SK-N-SH (cell line): Measurements from ENCODE around the gene QRICH2. TPM values are rescaled to one million over a fixed set of nuclear protein-coding genes. Genes with fewer than 3 reads are reported as not detected.
A peak's percentile ranks its signal among the peaks of the same experiment; 100 is the strongest.

ENCODE experiments used
- CTCF ChIA-PET: fragments of 300-600, 350-600 bp; formaldehyde crosslinking; extraction: SDS; loops from one replicate; lab custom pipeline; 2021; lab: Yijun Ruan, JAX
- POLR2A ChIA-PET: fragments of 350-600 bp; sonication (Branson Sonifier 250); formaldehyde crosslinking; extraction: SDS; loops from one replicate; lab custom pipeline; 2020; ENCODE audit warnings: antibody characterized with exemption, inconsistent platforms; lab: Yijun Ruan, JAX
- DNase-seq: peaks from one replicate; pipeline ENCODE4 v3.0.0; 2012
- H2AFZ ChIP-seq: fragments of 200-600 bp; sonication (generic); 2 replicates; pipeline ENCODE4 v1.8.1; 2016; ENCODE audit warnings: antibody characterized with exemption, mild to moderate bottlenecking, low read depth
- H3F3A ChIP-seq: fragments of 200-600 bp; sonication (generic); replicated peaks from 2 replicates; pipeline ENCODE3; 2016; ENCODE audit warnings: antibody characterized with exemption, mild to moderate bottlenecking; ENCODE audit not compliant: insufficient read depth
- H3K27ac ChIP-seq, 2 experiments: fragments of 200-500 bp in 1 of 2; fragments of 200-600 bp in 1 of 2; sonication (Bioruptor generic) in 1 of 2; sonication (generic), shearing (Covaris generic) in 1 of 2; 2 replicates each; pipeline versions ENCODE4 v1.5.1 to v1.6.1; 2014 to 2016; ENCODE audit warnings: low read depth in 2 of 2, inconsistent platforms in 1 of 2, low read length in 1 of 2, mild to moderate bottlenecking in 1 of 2, mixed read lengths in 1 of 2
- H3K27me3 ChIP-seq: fragments of 200-600 bp; sonication (generic), shearing (Covaris generic); 2 replicates; pipeline ENCODE4 v1.6.1; 2016; ENCODE audit warnings: mixed run types; ENCODE audit not compliant: insufficient read depth
- H3K36me3 ChIP-seq, 2 experiments: fragments of 200-500 bp in 1 of 2; fragments of 200-600 bp in 1 of 2; sonication (Bioruptor generic) in 1 of 2; sonication (generic) in 1 of 2; replicated peaks in 1 of 2; 2 replicates each; pipeline versions ENCODE3 to v1.5.1; 2014 to 2016; ENCODE audit warnings: low read length in 1 of 2, mild to moderate bottlenecking in 1 of 2; ENCODE audit not compliant: insufficient read depth in 2 of 2, control insufficient read depth in 1 of 2
- H3K4me1 ChIP-seq, 2 experiments: fragments of 200-500 bp in 1 of 2; fragments of 200-600 bp in 1 of 2; sonication (Bioruptor generic) in 1 of 2; sonication (generic), shearing (Covaris generic) in 1 of 2; 2 replicates each; pipeline versions ENCODE4 v1.5.1 to v1.6.1; 2014 to 2016; ENCODE audit warnings: low read depth in 1 of 2, low read length in 1 of 2, mixed run types in 1 of 2; ENCODE audit not compliant: insufficient read depth in 2 of 2, control insufficient read depth in 1 of 2
- H3K4me2 ChIP-seq: fragments of 200-600 bp; sonication (generic), shearing (Covaris generic); 2 replicates; pipeline ENCODE4 v1.6.1; 2017; ENCODE audit warnings: mixed run types
- H3K4me3 ChIP-seq, 2 experiments: fragments of 200-500 bp in 1 of 2; fragments of 200-600 bp in 1 of 2; sonication (Bioruptor generic) in 1 of 2; sonication (generic), shearing (Covaris generic) in 1 of 2; 2 replicates each; pipeline versions ENCODE4 v1.5.1 to v1.8.1; 2014 to 2016; ENCODE audit warnings: low read depth in 2 of 2, inconsistent platforms in 1 of 2, low read length in 1 of 2, mild to moderate bottlenecking in 1 of 2, mixed read lengths in 1 of 2, moderate library complexity in 1 of 2
- H3K79me2 ChIP-seq: fragments of 200-600 bp; sonication (generic); 2 replicates; pipeline ENCODE4 v1.8.1; 2017; ENCODE audit warnings: mild to moderate bottlenecking; ENCODE audit not compliant: insufficient read depth
- H3K9ac ChIP-seq: fragments of 200-600 bp; sonication (generic); 2 replicates; pipeline ENCODE4 v1.6.1; 2017; ENCODE audit warnings: mixed run types
- H3K9me2 ChIP-seq: fragments of 200-600 bp; sonication (generic); 2 replicates; pipeline ENCODE4 v1.6.1; 2017; ENCODE audit warnings: mixed run types
- H3K9me3 ChIP-seq: fragments of 200-600 bp; sonication (generic); 2 replicates; pipeline ENCODE4 v1.6.1; 2017; ENCODE audit warnings: mixed run types, mild to moderate bottlenecking, moderate library complexity
- H4K20me1 ChIP-seq: fragments of 200-600 bp; sonication (generic); 2 replicates; pipeline ENCODE4 v1.6.1; 2017; ENCODE audit warnings: mild to moderate bottlenecking, mixed run types; ENCODE audit not compliant: insufficient read depth
- CHD2 ChIP-seq: fragments of 150-350 bp; IDR thresholded peaks from 2 replicates; pipeline ENCODE4 v1.6.1; 2018; ENCODE audit warnings: low read length; ENCODE audit not compliant: partially characterized antibody
- EP300 ChIP-seq, 2 experiments: IDR thresholded peaks; 2 replicates each; pipeline versions ENCODE4 v1.4.0 to v1.6.1; 2012; ENCODE audit warnings: borderline replicate concordance in 1 of 2, low read depth in 1 of 2, low read length in 1 of 2
- FOSL2 ChIP-seq: IDR thresholded peaks from 2 replicates; pipeline ENCODE4 v1.4.0; 2012; ENCODE audit warnings: low read depth, mild to moderate bottlenecking, moderate library complexity, borderline replicate concordance
- RXRA ChIP-seq: IDR thresholded peaks from 2 replicates; pipeline ENCODE4 v1.4.0; 2012; ENCODE audit warnings: low read depth, mild to moderate bottlenecking, borderline replicate concordance
- SMC3 ChIP-seq: IDR thresholded peaks from 2 replicates; pipeline ENCODE4 v1.6.1; 2012; ENCODE audit warnings: low read depth, low read length, improper control_type of control experiment
- TEAD4 ChIP-seq: IDR thresholded peaks from 2 replicates; pipeline ENCODE4 v1.4.0; 2012; ENCODE audit warnings: mild to moderate bottlenecking, borderline replicate concordance; ENCODE audit not compliant: insufficient read depth
- WGBS: methylation state at CpG from one replicate; pipeline ENCODE4 v1.1.6; 2017; ENCODE audit warnings: low lambda C conversion rate; 5-methylcytosine and 5-hydroxymethylcytosine counted together
- polyA plus RNA-seq, 3 experiments: library from polyadenylated mRNA; depleted of rRNA; stranded (reverse); fragments of >200 nt; gene quantifications; 2 replicates each; pipeline ENCODE4 v1.2.3, GENCODE V29; 2012
- TF ChIP-seq, protein P1 (sequence below): fragments of 150-350 bp; IDR thresholded peaks from 2 replicates; pipeline ENCODE4 v1.6.1; 2016; ENCODE audit warnings: mild to moderate bottlenecking, low read depth, low read length
- TF ChIP-seq, protein P2 (sequence below): fragments of 150-350 bp; IDR thresholded peaks from 2 replicates; pipeline ENCODE4 v1.6.1; 2017; ENCODE audit warnings: antibody characterized with exemption, low read length, low read depth, borderline replicate concordance
- TF ChIP-seq, protein P3 (sequence below): IDR thresholded peaks from 2 replicates; pipeline ENCODE4; 2012
- TF ChIP-seq, protein P4 (sequence below): fragments of 200-600 bp; sonication (generic); IDR thresholded peaks from 2 replicates; pipeline ENCODE4 v1.6.1; 2017; ENCODE audit warnings: antibody characterized with exemption, mild to moderate bottlenecking, moderate library complexity

The QRICH2 gene
- polyA plus RNA-seq, 1 of the 3 experiments (the other 2 are of a cell fraction): 6.2 TPM

DNA sequence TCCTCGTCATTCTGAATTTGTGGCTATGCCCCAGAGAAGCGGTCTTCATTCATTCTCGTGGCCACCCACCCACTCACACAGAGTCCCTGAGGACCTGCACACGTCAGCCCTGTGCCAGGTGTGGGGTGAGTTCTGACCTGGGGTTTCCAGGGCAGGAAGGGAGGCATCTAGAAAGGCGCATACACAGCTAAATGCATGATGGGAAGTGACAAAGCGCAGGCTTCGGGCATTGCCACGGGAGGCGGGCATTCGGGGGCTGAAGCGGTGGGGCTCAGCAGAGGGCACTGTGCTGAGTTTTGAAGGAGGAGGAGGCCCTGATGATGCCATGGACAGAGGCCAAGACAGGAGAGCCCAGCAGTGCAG, 32.0 kb downstream of the QRICH2 start:
- ChIA-PET CTCF (interaction anchor here (0.7 to 4.2 kb wide), 10 partner anchors 9 to 262 kb away, joined by 3 to 31 read pairs (median 4); partner anchors contain the start of gene SPHK1), POLR2A (no interaction called here)
- Histone ChIP-seq H3K4me3 (no peak overlapping the region), H3K27me3 (no peaks in the 10 kb centered on the region), H3K9ac (no peak overlapping the region), H2AFZ (no peak overlapping the region), H3K4me2 (no peak overlapping the region), H3K9me2 (no peaks in the 10 kb centered on the region), H3K79me2 (peaks cover 9% of the 10 kb centered on the region; the same call in 1 of the 2 replicates), H3F3A (peaks cover 3% of the 10 kb centered on the region), H4K20me1 (0 out of 2 replicates have a peak, but pooled peaks cover 4% of the 10 kb centered on the region), H3K27ac (no peak overlapping the region), H3K9me3 (no peaks in the 10 kb centered on the region), H3K4me1 (peaks cover 5 to 7% of the 10 kb centered on the region in 2 experiments; a peak in 1 of 4 replicates), H3K36me3 (peaks cover 0 to 5% of the 10 kb centered on the region in 2 experiments)
- WGBS: 91% methylated on average over 10 of the region's 11 CpGs
- DNase-seq: peak; percentile 42
- TF ChIP-seq, protein P1, sequence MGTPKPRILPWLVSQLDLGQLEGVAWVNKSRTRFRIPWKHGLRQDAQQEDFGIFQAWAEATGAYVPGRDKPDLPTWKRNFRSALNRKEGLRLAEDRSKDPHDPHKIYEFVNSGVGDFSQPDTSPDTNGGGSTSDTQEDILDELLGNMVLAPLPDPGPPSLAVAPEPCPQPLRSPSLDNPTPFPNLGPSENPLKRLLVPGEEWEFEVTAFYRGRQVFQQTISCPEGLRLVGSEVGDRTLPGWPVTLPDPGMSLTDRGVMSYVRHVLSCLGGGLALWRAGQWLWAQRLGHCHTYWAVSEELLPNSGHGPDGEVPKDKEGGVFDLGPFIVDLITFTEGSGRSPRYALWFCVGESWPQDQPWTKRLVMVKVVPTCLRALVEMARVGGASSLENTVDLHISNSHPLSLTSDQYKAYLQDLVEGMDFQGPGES: no peak
- TF ChIP-seq, protein P2, sequence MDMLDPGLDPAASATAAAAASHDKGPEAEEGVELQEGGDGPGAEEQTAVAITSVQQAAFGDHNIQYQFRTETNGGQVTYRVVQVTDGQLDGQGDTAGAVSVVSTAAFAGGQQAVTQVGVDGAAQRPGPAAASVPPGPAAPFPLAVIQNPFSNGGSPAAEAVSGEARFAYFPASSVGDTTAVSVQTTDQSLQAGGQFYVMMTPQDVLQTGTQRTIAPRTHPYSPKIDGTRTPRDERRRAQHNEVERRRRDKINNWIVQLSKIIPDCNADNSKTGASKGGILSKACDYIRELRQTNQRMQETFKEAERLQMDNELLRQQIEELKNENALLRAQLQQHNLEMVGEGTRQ: no peak
- TF ChIP-seq CHD2: no peak
- TF ChIP-seq TEAD4: no peak
- TF ChIP-seq, protein P3, sequence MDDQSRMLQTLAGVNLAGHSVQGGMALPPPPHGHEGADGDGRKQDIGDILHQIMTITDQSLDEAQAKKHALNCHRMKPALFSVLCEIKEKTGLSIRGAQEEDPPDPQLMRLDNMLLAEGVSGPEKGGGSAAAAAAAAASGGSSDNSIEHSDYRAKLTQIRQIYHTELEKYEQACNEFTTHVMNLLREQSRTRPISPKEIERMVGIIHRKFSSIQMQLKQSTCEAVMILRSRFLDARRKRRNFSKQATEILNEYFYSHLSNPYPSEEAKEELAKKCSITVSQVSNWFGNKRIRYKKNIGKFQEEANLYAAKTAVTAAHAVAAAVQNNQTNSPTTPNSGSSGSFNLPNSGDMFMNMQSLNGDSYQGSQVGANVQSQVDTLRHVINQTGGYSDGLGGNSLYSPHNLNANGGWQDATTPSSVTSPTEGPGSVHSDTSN: no peak
- TF ChIP-seq SMC3: no peak
- no peak for TF ChIP-seq EP300 (IDR thresholded peaks at IDR 0.05; ENCODE audit: borderline replicate concordance in 1 of 2, low read depth in 1 of 2, low read length in 1 of 2)
- TF ChIP-seq RXRA: no peak
- TF ChIP-seq FOSL2: no peak
- TF ChIP-seq, protein P4, sequence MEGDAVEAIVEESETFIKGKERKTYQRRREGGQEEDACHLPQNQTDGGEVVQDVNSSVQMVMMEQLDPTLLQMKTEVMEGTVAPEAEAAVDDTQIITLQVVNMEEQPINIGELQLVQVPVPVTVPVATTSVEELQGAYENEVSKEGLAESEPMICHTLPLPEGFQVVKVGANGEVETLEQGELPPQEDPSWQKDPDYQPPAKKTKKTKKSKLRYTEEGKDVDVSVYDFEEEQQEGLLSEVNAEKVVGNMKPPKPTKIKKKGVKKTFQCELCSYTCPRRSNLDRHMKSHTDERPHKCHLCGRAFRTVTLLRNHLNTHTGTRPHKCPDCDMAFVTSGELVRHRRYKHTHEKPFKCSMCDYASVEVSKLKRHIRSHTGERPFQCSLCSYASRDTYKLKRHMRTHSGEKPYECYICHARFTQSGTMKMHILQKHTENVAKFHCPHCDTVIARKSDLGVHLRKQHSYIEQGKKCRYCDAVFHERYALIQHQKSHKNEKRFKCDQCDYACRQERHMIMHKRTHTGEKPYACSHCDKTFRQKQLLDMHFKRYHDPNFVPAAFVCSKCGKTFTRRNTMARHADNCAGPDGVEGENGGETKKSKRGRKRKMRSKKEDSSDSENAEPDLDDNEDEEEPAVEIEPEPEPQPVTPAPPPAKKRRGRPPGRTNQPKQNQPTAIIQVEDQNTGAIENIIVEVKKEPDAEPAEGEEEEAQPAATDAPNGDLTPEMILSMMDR: no peak
